ENCODE data around the gene B3GNT9.
A peak's percentile ranks its signal among the peaks of the same experiment; 100 is the strongest.

The B3GNT9 gene

DNA sequence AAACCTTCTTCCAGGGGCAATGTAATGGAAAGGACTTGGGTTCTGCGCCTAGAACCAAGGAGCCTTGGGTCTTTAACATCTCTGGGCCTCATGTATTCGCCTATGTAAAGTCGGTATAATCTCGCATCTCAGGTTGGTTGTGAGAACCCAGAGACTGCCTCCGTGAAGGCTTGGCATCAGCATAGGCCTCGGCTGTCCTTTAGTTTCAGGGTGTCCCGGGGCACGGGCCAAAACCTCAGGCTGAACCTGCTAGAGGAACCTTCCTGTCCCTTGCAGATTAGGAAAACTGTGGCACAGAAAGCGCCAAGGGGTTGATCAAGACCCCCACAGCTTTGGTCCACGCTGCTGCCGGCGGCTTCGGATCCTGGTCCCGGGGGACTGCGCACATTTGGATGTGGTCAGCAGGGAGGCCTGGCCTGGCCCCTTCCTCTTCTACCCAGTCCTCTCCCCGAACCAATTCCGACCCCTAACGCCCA lies 41.8 kb downstream of the B3GNT9 start:
- CTCF ChIA-PET: no interaction called here
- TF ChIP-seq BHLHE40 (IDR thresholded peaks at IDR 0.05; ENCODE audit: borderline replicate concordance) (no peak), HDGF (IDR thresholded peaks at IDR 0.05; ENCODE audit: borderline replicate concordance) (no peak), ZNF384 (IDR thresholded peaks at IDR 0.05) (no peak), ELF4 (IDR thresholded peaks at IDR 0.05) (no peak), L3MBTL2 (conservative IDR thresholded peaks at IDR 0.05) (no peak), SP1 (IDR thresholded peaks at IDR 0.05) (no peak), FOXA1 (IDR thresholded peaks at IDR 0.05) (no peak), CTBP1 (IDR thresholded peaks at IDR 0.05; ENCODE audit: borderline replicate concordance) (no peak), ARNT (IDR thresholded peaks at IDR 0.05) (no peak)
- TF ChIP-seq, protein P1, sequence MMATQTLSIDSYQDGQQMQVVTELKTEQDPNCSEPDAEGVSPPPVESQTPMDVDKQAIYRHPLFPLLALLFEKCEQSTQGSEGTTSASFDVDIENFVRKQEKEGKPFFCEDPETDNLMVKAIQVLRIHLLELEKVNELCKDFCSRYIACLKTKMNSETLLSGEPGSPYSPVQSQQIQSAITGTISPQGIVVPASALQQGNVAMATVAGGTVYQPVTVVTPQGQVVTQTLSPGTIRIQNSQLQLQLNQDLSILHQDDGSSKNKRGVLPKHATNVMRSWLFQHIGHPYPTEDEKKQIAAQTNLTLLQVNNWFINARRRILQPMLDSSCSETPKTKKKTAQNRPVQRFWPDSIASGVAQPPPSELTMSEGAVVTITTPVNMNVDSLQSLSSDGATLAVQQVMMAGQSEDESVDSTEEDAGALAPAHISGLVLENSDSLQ (IDR thresholded peaks at IDR 0.05): no peak
- DNase-seq (ENCODE audit: extremely low spot score): no peak
- POLR2A ChIA-PET: no interaction called here

GRCh38 chr16:67108489-67108888 lies 42.3 kb downstream of the B3GNT9 start:
- CTCF ChIA-PET: no interaction called here
- no peak for DNase-seq (ENCODE audit: extremely low spot score)
- no peak for TF ChIP-seq L3MBTL2 (conservative IDR thresholded peaks at IDR 0.05)
- TF ChIP-seq TARDBP (IDR thresholded peaks at IDR 0.05): no peak
- no peak for TF ChIP-seq SP1 (IDR thresholded peaks at IDR 0.05)
- TF ChIP-seq FOXK2 (IDR thresholded peaks at IDR 0.05): no peak
- no peak for TF ChIP-seq NFRKB (IDR thresholded peaks at IDR 0.05)
- TF ChIP-seq BHLHE40 (IDR thresholded peaks at IDR 0.05; ENCODE audit: borderline replicate concordance): no peak
- no peak for TF ChIP-seq HDGF (IDR thresholded peaks at IDR 0.05; ENCODE audit: borderline replicate concordance)
- TF ChIP-seq FOXM1 (IDR thresholded peaks at IDR 0.05; ENCODE audit: borderline replicate concordance): no peak
- POLR2A ChIA-PET: no interaction called here

GRCh38 chr16:67105881-67106280 lies 44.9 kb downstream of the B3GNT9 start:
- POLR2A ChIA-PET: interaction anchor here (0.6 to 1.0 kb wide), 2 partner anchors 78 to 92 kb away, joined by 3 read pairs; no protein-coding TSS in a partner anchor
- no peak for TF ChIP-seq CTBP1 (IDR thresholded peaks at IDR 0.05; ENCODE audit: borderline replicate concordance)
- no peak for TF ChIP-seq ZNF384 (IDR thresholded peaks at IDR 0.05)
- no peak for TF ChIP-seq ARNT (IDR thresholded peaks at IDR 0.05)
- TF ChIP-seq L3MBTL2 (conservative IDR thresholded peaks at IDR 0.05): no peak
- TF ChIP-seq FOXA1 (IDR thresholded peaks at IDR 0.05): no peak
- no peak for TF ChIP-seq SP1 (IDR thresholded peaks at IDR 0.05)
- TF ChIP-seq TARDBP (IDR thresholded peaks at IDR 0.05): no peak
- no peak for TF ChIP-seq HDGF (IDR thresholded peaks at IDR 0.05; ENCODE audit: borderline replicate concordance)
- TF ChIP-seq NFRKB (IDR thresholded peaks at IDR 0.05): no peak
- TF ChIP-seq, protein P1 (IDR thresholded peaks at IDR 0.05): no peak
- no peak for TF ChIP-seq SUZ12 (IDR thresholded peaks at IDR 0.05)
- TF ChIP-seq LEF1 (IDR thresholded peaks at IDR 0.05; ENCODE audit: borderline replicate concordance): no peak
- TF ChIP-seq FOXK2 (IDR thresholded peaks at IDR 0.05): no peak
- TF ChIP-seq ELF4 (IDR thresholded peaks at IDR 0.05): no peak
- no peak for TF ChIP-seq BHLHE40 (IDR thresholded peaks at IDR 0.05; ENCODE audit: borderline replicate concordance)
- TF ChIP-seq FOXM1 (IDR thresholded peaks at IDR 0.05; ENCODE audit: borderline replicate concordance): no peak
- no peak for DNase-seq (ENCODE audit: extremely low spot score)
- CTCF ChIA-PET: interaction anchor here (0.7 kb wide), 1 partner anchor 49 kb away, joined by 5 read pairs; no protein-coding TSS in a partner anchor

DNA sequence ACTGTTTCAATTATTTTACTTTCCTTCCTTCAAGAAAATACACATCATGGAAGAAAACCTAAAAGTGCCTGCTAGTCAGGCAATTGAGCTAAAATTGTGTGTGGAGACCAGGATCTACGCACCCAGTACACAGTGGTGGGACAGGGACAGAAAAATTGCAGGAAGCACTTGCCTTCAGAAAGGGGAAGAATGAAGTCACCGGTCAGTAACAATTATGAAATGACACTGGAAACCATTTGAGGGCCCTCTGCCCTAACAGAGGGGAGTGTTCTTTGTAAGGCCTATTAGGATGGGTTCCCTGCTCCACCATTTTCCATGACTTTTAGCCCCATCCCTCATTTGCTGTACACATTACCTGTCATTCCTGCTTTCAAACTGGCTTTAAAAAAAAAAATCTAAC lies 45.6 kb downstream of the B3GNT9 start:
- TF ChIP-seq HDGF (IDR thresholded peaks at IDR 0.05; ENCODE audit: borderline replicate concordance) (no peak), NFRKB (IDR thresholded peaks at IDR 0.05) (no peak), LEF1 (IDR thresholded peaks at IDR 0.05; ENCODE audit: borderline replicate concordance) (no peak), ZNF384 (IDR thresholded peaks at IDR 0.05) (no peak), CTBP1 (IDR thresholded peaks at IDR 0.05; ENCODE audit: borderline replicate concordance) (no peak), ARNT (IDR thresholded peaks at IDR 0.05) (no peak), SUZ12 (IDR thresholded peaks at IDR 0.05) (no peak), BHLHE40 (IDR thresholded peaks at IDR 0.05; ENCODE audit: borderline replicate concordance) (no peak), ELF4 (IDR thresholded peaks at IDR 0.05) (no peak), FOXA1 (IDR thresholded peaks at IDR 0.05) (no peak)
- no peak for DNase-seq (ENCODE audit: extremely low spot score)
- POLR2A ChIA-PET: no interaction called here
- CTCF ChIA-PET: interaction anchor here (0.5 to 0.7 kb wide), 2 partner anchors 50 to 124 kb away, joined by 3 to 5 read pairs; no protein-coding TSS in a partner anchor

DNA sequence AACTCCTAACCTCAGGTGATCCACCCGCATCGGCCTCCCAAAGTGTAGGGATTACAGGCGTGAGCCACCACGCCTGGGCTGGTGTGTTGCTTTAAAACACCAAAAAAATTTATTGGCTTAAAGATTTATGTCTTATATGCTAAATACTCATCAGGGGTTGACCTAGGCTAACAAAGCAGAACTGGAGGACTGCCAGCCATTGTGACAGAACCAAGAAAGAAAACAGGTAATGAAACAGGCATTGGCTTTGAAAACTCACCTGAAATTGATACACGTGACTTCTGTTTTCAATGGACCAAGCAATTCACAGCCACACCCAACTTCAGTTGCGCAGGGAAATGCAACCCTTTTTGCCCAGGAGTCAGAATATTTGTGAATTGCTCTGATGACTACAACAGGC lies 46.0 kb downstream of the B3GNT9 start:
- TF ChIP-seq TARDBP (IDR thresholded peaks at IDR 0.05) (no peak), L3MBTL2 (conservative IDR thresholded peaks at IDR 0.05) (no peak), ZNF384 (IDR thresholded peaks at IDR 0.05) (no peak)
- no peak for DNase-seq (ENCODE audit: extremely low spot score)
- CTCF ChIA-PET: interaction anchor here (0.5 to 5.8 kb wide), 3 partner anchors 50 to 123 kb away, joined by 3 to 57 read pairs (median 17); no protein-coding TSS in a partner anchor

GRCh38 chr16:67104061-67104460 lies 46.7 kb downstream of the B3GNT9 start:
- peak; percentile 35 for DNase-seq (ENCODE audit: extremely low spot score)
- CTCF ChIA-PET: interaction anchor here (0.7 to 5.8 kb wide), 5 partner anchors 51 to 147 kb away, joined by 3 to 57 read pairs (median 3); no protein-coding TSS in a partner anchor
- TF ChIP-seq CTBP1 (IDR thresholded peaks at IDR 0.05; ENCODE audit: borderline replicate concordance) (no peak), L3MBTL2 (conservative IDR thresholded peaks at IDR 0.05) (no peak), FOXM1 (IDR thresholded peaks at IDR 0.05; ENCODE audit: borderline replicate concordance) (no peak), BHLHE40 (IDR thresholded peaks at IDR 0.05; ENCODE audit: borderline replicate concordance) (no peak), ELF4 (IDR thresholded peaks at IDR 0.05) (no peak), TARDBP (IDR thresholded peaks at IDR 0.05) (no peak), LEF1 (IDR thresholded peaks at IDR 0.05; ENCODE audit: borderline replicate concordance) (no peak), SUZ12 (IDR thresholded peaks at IDR 0.05) (no peak), HDGF (IDR thresholded peaks at IDR 0.05; ENCODE audit: borderline replicate concordance) (no peak), FOXA1 (IDR thresholded peaks at IDR 0.05) (no peak)
- TF ChIP-seq, protein P1 (IDR thresholded peaks at IDR 0.05): no peak
- POLR2A ChIA-PET: interaction anchor here (1.1 to 2.1 kb wide), 2 partner anchors 76 to 86 kb away, joined by 4 to 5 read pairs; no protein-coding TSS in a partner anchor

More for the DNA sequence above, 46.0 kb downstream of the B3GNT9 start:
- POLR2A ChIA-PET: no interaction called here
